Neural progenitor cell (in vitro differentiated cells): ENCODE measurements around the gene NUP62. TPM values are rescaled to one million over a fixed set of nuclear protein-coding genes. Genes with fewer than 3 reads are reported as not detected.

Experiments
- DNase-seq: peaks from one replicate; pipeline ENCODE4 v3.0.0-alpha.2; 2016; ENCODE audit warnings: low spot score
- H2AFZ ChIP-seq: fragments of 200-600 bp; sonication (generic); replicated peaks from 2 replicates; pipeline ENCODE4 v1.6.1; 2016; ENCODE audit warnings: antibody characterized with exemption
- H3F3A ChIP-seq: fragments of 200-600 bp; sonication (generic); 2 replicates; pipeline ENCODE4 v1.6.1; 2016; ENCODE audit warnings: antibody characterized with exemption, low read depth
- H3K27ac ChIP-seq: fragments of 200-600 bp; sonication (generic); 2 replicates; pipeline ENCODE4 v1.5.1; 2016; ENCODE audit warnings: mild to moderate bottlenecking
- H3K27me3 ChIP-seq: fragments of 200-600 bp; sonication (generic); 2 replicates; pipeline ENCODE4 v1.6.1; 2016; ENCODE audit warnings: mild to moderate bottlenecking, moderate library complexity
- H3K36me3 ChIP-seq: fragments of 200-600 bp; sonication (generic); 2 replicates; pipeline ENCODE4 v1.5.1; 2016
- H3K4me1 ChIP-seq: fragments of 200-600 bp; sonication (generic); 2 replicates; pipeline ENCODE4 v1.6.1; 2016; ENCODE audit warnings: mixed run types
- H3K4me2 ChIP-seq: fragments of 200-600 bp; sonication (generic); 2 replicates; pipeline ENCODE4 v1.6.1; 2016
- H3K4me3 ChIP-seq: fragments of 200-600 bp; sonication (generic); 2 replicates; pipeline ENCODE4 v1.5.1; 2016
- H3K79me2 ChIP-seq: fragments of 200-600 bp; sonication (generic); 2 replicates; pipeline ENCODE4 v1.6.1; 2016; ENCODE audit warnings: low read depth
- H3K9ac ChIP-seq: fragments of 200-600 bp; sonication (generic); 2 replicates; pipeline ENCODE4 v1.6.1; 2016
- H3K9me3 ChIP-seq: fragments of 200-600 bp; sonication (generic); 2 replicates; pipeline ENCODE4 v1.5.1; 2016; ENCODE audit warnings: low read depth
- H4K20me1 ChIP-seq: fragments of 200-600 bp; sonication (generic); 2 replicates; pipeline ENCODE4 v1.6.1; 2016; ENCODE audit warnings: low read depth
- H3K27ac Mint-ChIP-seq: 3 replicates; pipeline ENCODE4 v1.8.0; 2021; ENCODE audit warnings: mixed read lengths
- H3K27me3 Mint-ChIP-seq: 2 replicates; pipeline ENCODE4 v1.8.0; 2022; ENCODE audit warnings: low read depth, mild to moderate bottlenecking, inconsistent platforms, moderate library complexity, mixed read lengths; ENCODE audit not compliant: insufficient read depth
- H3K36me3 Mint-ChIP-seq: 3 replicates; pipeline ENCODE4 v1.8.0; 2021; ENCODE audit warnings: mixed read lengths
- H3K4me1 Mint-ChIP-seq: 3 replicates; pipeline ENCODE4 v1.8.0; 2021; ENCODE audit warnings: mixed read lengths
- H3K4me3 Mint-ChIP-seq: 3 replicates; pipeline ENCODE4 v1.8.0; 2021; ENCODE audit warnings: mild to moderate bottlenecking, moderate library complexity, mixed read lengths
- H3K9me3 Mint-ChIP-seq: 3 replicates; pipeline ENCODE4 v1.8.0; 2020; ENCODE audit warnings: mixed read lengths
- EZH2 ChIP-seq: fragments of 200-600 bp; sonication (generic); IDR thresholded peaks from 2 replicates; pipeline ENCODE4 v1.6.1; 2017; ENCODE audit warnings: antibody characterized with exemption, mild to moderate bottlenecking, moderate library complexity
- EZH2phosphoT487 ChIP-seq: fragments of 200-600 bp; sonication (generic); IDR thresholded peaks from 2 replicates; pipeline ENCODE4 v1.6.1; 2017; ENCODE audit warnings: antibody characterized with exemption
- total RNA-seq: library from RNA; depleted of rRNA; stranded (reverse); fragments of >200 nt; gene quantifications from 2 replicates; pipeline ENCODE4 v1.2.3, GENCODE V29; 2015; ENCODE audit warnings: low replicate concordance
- TF ChIP-seq, protein P1 (sequence below): fragments of 200-600 bp; sonication (generic); IDR thresholded peaks from 2 replicates; pipeline ENCODE4 v1.5.1; 2017; ENCODE audit warnings: antibody characterized with exemption, mild to moderate bottlenecking

Gene NUP62
- total RNA-seq, 1 donor from 2014 or later: 48.2 TPM

- Histone ChIP-seq H3K4me3 (no peak overlapping the region), H3K79me2 (no peaks in the 10 kb centered on the region), H3F3A (peaks cover 23% of the 10 kb centered on the region), H3K4me1 (no peaks in the 10 kb centered on the region), H3K36me3 (peaks cover 3% of the 10 kb centered on the region), H3K27me3 (peaks cover 24% of the 10 kb centered on the region), H3K4me2 (no peak overlapping the region), H4K20me1 (no peaks in the 10 kb centered on the region), H3K9ac (no peak overlapping the region), H2AFZ (no peak overlapping the region), H3K9me3 (no peaks in the 10 kb centered on the region), H3K27ac (no peak overlapping the region)
- TF ChIP-seq, protein P1, sequence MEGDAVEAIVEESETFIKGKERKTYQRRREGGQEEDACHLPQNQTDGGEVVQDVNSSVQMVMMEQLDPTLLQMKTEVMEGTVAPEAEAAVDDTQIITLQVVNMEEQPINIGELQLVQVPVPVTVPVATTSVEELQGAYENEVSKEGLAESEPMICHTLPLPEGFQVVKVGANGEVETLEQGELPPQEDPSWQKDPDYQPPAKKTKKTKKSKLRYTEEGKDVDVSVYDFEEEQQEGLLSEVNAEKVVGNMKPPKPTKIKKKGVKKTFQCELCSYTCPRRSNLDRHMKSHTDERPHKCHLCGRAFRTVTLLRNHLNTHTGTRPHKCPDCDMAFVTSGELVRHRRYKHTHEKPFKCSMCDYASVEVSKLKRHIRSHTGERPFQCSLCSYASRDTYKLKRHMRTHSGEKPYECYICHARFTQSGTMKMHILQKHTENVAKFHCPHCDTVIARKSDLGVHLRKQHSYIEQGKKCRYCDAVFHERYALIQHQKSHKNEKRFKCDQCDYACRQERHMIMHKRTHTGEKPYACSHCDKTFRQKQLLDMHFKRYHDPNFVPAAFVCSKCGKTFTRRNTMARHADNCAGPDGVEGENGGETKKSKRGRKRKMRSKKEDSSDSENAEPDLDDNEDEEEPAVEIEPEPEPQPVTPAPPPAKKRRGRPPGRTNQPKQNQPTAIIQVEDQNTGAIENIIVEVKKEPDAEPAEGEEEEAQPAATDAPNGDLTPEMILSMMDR: no peak
- TF ChIP-seq EZH2 (no peak), EZH2phosphoT487 (no peak)
- Mint-ChIP-seq H3K9me3 (no peaks in the 10 kb centered on the region), H3K4me3 (no peak overlapping the region), H3K36me3 (peaks cover 19% of the 10 kb centered on the region), H3K27me3 (peaks cover 16% of the 10 kb centered on the region), H3K27ac (no peak overlapping the region), H3K4me1 (peaks cover 4% of the 10 kb centered on the region)
- DNase-seq: no peak
These were observed 41.4 kb downstream of the NUP62 start for GRCh38 chr19:49887665-49888509.

GRCh38 chr19:49887037-49887664 is 42.2 kb downstream of the NUP62 start:
- no peak overlapping the region for H3K4me3 Mint-ChIP-seq
- no peak for DNase-seq
- TF ChIP-seq EZH2phosphoT487 (no peak), EZH2 (no peak)
- TF ChIP-seq, protein P1: no peak
- no peak overlapping the region for H3K27ac ChIP-seq
- peaks cover 4% of the 10 kb centered on the region for H3K36me3 ChIP-seq
- H3K4me3 ChIP-seq: no peak overlapping the region
- no peaks in the 10 kb centered on the region for H4K20me1 ChIP-seq
- no peaks in the 10 kb centered on the region for H3K9me3 ChIP-seq
- peaks cover 22% of the 10 kb centered on the region for H3K36me3 Mint-ChIP-seq
- H3K4me2 ChIP-seq: no peak overlapping the region
- no peaks in the 10 kb centered on the region for H3K9me3 Mint-ChIP-seq
- peaks cover 24% of the 10 kb centered on the region for H3K27me3 ChIP-seq
- peaks cover 23% of the 10 kb centered on the region for H3F3A ChIP-seq
- H3K27me3 Mint-ChIP-seq: peaks cover 11% of the 10 kb centered on the region
- H3K4me1 ChIP-seq: no peaks in the 10 kb centered on the region
- no peak overlapping the region for H2AFZ ChIP-seq
- no peak overlapping the region for H3K9ac ChIP-seq
- H3K27ac Mint-ChIP-seq: no peak overlapping the region
- no peaks in the 10 kb centered on the region for H3K79me2 ChIP-seq
- H3K4me1 Mint-ChIP-seq: peaks cover 4% of the 10 kb centered on the region

GRCh38 chr19:49884760-49885159 is 44.5 kb downstream of the NUP62 start:
- H2AFZ ChIP-seq: no peak overlapping the region
- no peaks in the 10 kb centered on the region for H3K4me1 Mint-ChIP-seq
- no peaks in the 10 kb centered on the region for H3K4me1 ChIP-seq
- peaks cover 6% of the 10 kb centered on the region for H3F3A ChIP-seq
- no peak for DNase-seq
- H3K79me2 ChIP-seq: no peaks in the 10 kb centered on the region
- no peaks in the 10 kb centered on the region for H3K9me3 Mint-ChIP-seq
- no peak overlapping the region for H3K4me2 ChIP-seq
- peaks cover 8% of the 10 kb centered on the region for H3K27me3 Mint-ChIP-seq
- H3K27me3 ChIP-seq: peaks cover 7% of the 10 kb centered on the region
- no peak overlapping the region for H3K27ac ChIP-seq
- peaks cover 4% of the 10 kb centered on the region for H3K36me3 ChIP-seq
- TF ChIP-seq EZH2phosphoT487 (no peak), EZH2 (no peak)
- TF ChIP-seq, protein P1: no peak
- H4K20me1 ChIP-seq: peaks cover 6% of the 10 kb centered on the region
- H3K9ac ChIP-seq: no peak overlapping the region
- H3K4me3 Mint-ChIP-seq: no peak overlapping the region
- H3K9me3 ChIP-seq: no peaks in the 10 kb centered on the region
- no peak overlapping the region for H3K4me3 ChIP-seq
- no peak overlapping the region for H3K27ac Mint-ChIP-seq
- peaks cover 30% of the 10 kb centered on the region for H3K36me3 Mint-ChIP-seq
